Tibial nerve (tissue), 4 donors: ENCODE data around the gene SIGLEC9. TPM values are rescaled to one million over a fixed set of nuclear protein-coding genes. Genes with fewer than 3 reads are reported as not detected.

Experiments used
- DNase-seq, 2 donors: peaks; one replicate each; pipeline ENCODE4 v3.0.0-alpha.2; 2019; ENCODE audit warnings: low spot score in 2 of 2
- H3K27ac ChIP-seq, 4 donors: fragments of 200-600 bp; sonication (generic) in 3 of 4; one replicate each; pipeline ENCODE4 v1.5.1; 2017 to 2019; ENCODE audit warnings: mild to moderate bottlenecking in 1 of 4
- H3K27me3 ChIP-seq, 2 donors: fragments of 200-600 bp; sonication (generic) in 1 of 2; one replicate each; pipeline versions ENCODE4 v1.5.1 to v1.6.0; 2017 to 2019
- H3K36me3 ChIP-seq, 3 donors: fragments of 200-600 bp; sonication (generic); one replicate each; pipeline ENCODE4 v1.5.1; 2018 to 2019
- H3K4me1 ChIP-seq, 4 donors: fragments of 200-600 bp; sonication (generic) in 3 of 4; one replicate each; pipeline ENCODE4 v1.5.1; 2017 to 2019
- H3K4me3 ChIP-seq, 4 donors: fragments of 200-600 bp; sonication (generic) in 3 of 4; one replicate each; pipeline ENCODE4 v1.5.1; 2017 to 2019; ENCODE audit warnings: mild to moderate bottlenecking in 1 of 4, moderate library complexity in 1 of 4
- H3K9me3 ChIP-seq, 4 donors: fragments of 200-600 bp; sonication (generic) in 3 of 4; one replicate each; pipeline ENCODE4 v1.5.1; 2017 to 2019
- EP300 ChIP-seq, 2 donors: sonication (generic); formaldehyde crosslinking; IDR thresholded peaks; one replicate each; pipeline ENCODE4 v1.6.1; 2017; ENCODE audit warnings: antibody characterized with exemption in 2 of 2, mild to moderate bottlenecking in 1 of 2
- POLR2A ChIP-seq, 2 donors: fragments of 450-650 bp; IDR thresholded peaks; one replicate each; pipeline ENCODE4 v1.6.1; 2017; ENCODE audit warnings: antibody characterized with exemption in 2 of 2, mild to moderate bottlenecking in 2 of 2, moderate library complexity in 2 of 2
- WGBS, 2 donors: methylation state at CpG; one replicate each; pipeline ENCODE4 v1.1.5; 2018; 5-methylcytosine and 5-hydroxymethylcytosine counted together
- total RNA-seq, 4 donors: library from RNA; depleted of rRNA; stranded (reverse); fragments of >200 nt; gene quantifications; one replicate each; pipeline ENCODE4 v1.1.0, GENCODE V29; 2016
- TF ChIP-seq, protein P1 (sequence below), 5 experiments: fragments of 200-600 bp in 3 of 5; fragments of 450-650 bp in 2 of 5; sonication (generic) in 3 of 5; IDR thresholded peaks; one replicate each; pipeline ENCODE4 v1.5.1; 2016 to 2019; ENCODE audit warnings: antibody characterized with exemption in 5 of 5, mild to moderate bottlenecking in 3 of 5, moderate library complexity in 2 of 5

Gene SIGLEC9
- total RNA-seq = 10 to 100 TPM in 1 of 4 donors, 1 to 10 TPM in 3; 4.2 to 18.0 (median 5.0) TPM

DNA sequence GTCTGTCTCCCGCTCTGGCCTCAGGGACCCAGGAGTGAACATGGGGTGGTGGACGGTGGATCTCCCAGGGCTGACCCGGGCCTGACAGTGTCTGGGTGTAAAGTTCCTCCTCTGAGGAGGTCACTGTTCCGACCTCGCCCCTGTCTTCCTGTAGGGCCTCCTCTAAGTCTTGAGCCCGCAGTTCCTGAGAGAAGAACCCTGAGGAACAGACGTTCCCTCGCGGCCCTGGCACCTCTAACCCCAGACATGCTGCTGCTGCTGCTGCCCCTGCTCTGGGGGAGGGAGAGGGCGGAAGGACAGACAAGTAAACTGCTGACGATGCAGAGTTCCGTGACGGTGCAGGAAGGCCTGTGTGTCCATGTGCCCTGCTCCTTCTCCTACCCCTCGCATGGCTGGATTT, at the start of gene SIGLEC9:
Gene SIGLEC9, plus strand, starts transcription at position 178 of the 400 bp plus-strand sequence. Its CDS starts 69 bp downstream, at position 247.
- Histone ChIP-seq H3K27ac (peak within 1 kb of the TSS in 3 of 4 donors; percentile 40 to 70 (median 64)), H3K4me3 (peak within 1 kb of the TSS in 2 of 4 donors; percentile 4 to 39), H3K27me3 (no peaks in the 10 kb centered on the region), H3K9me3 (no peaks in the 10 kb centered on the region), H3K4me1 (no peaks in the 10 kb centered on the region), H3K36me3 (no peaks in the 10 kb centered on the region)
- TF ChIP-seq EP300 (IDR thresholded peaks at IDR 0.05) (no peak), POLR2A (IDR thresholded peaks at IDR 0.05) (no peak)
- TF ChIP-seq, protein P1, sequence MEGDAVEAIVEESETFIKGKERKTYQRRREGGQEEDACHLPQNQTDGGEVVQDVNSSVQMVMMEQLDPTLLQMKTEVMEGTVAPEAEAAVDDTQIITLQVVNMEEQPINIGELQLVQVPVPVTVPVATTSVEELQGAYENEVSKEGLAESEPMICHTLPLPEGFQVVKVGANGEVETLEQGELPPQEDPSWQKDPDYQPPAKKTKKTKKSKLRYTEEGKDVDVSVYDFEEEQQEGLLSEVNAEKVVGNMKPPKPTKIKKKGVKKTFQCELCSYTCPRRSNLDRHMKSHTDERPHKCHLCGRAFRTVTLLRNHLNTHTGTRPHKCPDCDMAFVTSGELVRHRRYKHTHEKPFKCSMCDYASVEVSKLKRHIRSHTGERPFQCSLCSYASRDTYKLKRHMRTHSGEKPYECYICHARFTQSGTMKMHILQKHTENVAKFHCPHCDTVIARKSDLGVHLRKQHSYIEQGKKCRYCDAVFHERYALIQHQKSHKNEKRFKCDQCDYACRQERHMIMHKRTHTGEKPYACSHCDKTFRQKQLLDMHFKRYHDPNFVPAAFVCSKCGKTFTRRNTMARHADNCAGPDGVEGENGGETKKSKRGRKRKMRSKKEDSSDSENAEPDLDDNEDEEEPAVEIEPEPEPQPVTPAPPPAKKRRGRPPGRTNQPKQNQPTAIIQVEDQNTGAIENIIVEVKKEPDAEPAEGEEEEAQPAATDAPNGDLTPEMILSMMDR (IDR thresholded peaks at IDR 0.05) = no peak
- peak in 1 of 2 donors; percentile 39 for DNase-seq
- 34 to 36% methylated on average over 9 to 14 of the region's 14 CpGs for WGBS, 2 donors

DNA sequence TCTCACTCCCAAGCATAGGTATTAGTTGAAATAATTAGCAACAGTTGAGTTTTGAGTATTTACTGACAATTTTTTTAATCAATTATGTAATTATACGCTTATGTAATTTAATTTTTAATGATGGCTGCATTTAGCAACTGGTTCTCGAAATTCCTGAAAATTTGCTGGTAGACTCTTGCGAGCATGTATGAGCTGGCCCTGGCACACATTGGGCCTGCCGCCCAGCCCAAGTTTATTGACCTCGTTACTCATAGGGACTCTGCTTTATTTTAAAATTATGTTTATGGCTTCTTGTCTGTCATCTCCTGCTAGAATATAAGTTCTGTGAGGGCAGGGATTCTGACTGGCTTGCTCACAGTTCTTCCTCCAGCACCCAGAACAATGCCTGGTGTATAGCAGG, 48.7 kb upstream of the SIGLEC9 start:
- 88 to 90% methylated on average over 5 of the region's 5 CpGs for WGBS, 2 donors
- Histone ChIP-seq H3K36me3 (no peaks in the 10 kb centered on the region), H3K4me3 (no peak overlapping the region), H3K4me1 (no peaks in the 10 kb centered on the region), H3K27ac (no peak overlapping the region), H3K9me3 (peaks cover 0 to 14% (median 0%) of the 10 kb centered on the region in 4 donors), H3K27me3 (peaks cover 0 to 3% of the 10 kb centered on the region in 2 donors)
- TF ChIP-seq POLR2A (IDR thresholded peaks at IDR 0.05) = no peak
- TF ChIP-seq, protein P1 (IDR thresholded peaks at IDR 0.05) = no peak
- no peak for TF ChIP-seq EP300 (IDR thresholded peaks at IDR 0.05)
- DNase-seq = no peak

DNA sequence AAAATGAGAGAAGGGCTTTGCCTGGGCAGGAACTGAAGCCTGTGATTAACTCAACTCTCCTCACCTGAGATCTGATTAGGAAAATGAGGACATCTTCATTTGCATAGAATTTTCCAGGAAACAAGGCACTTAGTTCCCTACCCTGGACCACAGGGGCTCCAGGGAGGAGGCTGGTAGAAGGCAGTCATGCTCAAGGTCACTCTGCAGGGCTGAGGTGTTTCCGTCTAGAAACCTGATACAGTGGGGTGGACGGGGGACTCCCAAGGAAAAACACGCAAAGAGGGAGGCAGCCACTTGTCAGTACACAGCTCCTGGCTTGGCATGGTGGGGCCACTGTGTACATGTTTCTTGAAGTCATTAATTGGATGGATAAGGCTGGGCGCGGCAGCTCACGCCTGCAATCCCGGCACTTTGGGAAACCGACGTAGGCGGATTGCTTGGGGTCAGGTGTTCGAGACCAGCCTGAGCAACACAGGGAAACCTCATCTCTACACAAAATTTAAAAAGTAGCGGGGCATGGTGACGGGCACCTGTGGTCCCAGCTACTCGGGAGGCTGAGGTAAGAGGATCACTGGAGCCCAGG, 48.0 kb upstream of the SIGLEC9 start:
- no peaks in the 10 kb centered on the region for H3K4me1 ChIP-seq
- no peak for DNase-seq
- no peak for TF ChIP-seq POLR2A (IDR thresholded peaks at IDR 0.05)
- TF ChIP-seq, protein P1 (IDR thresholded peaks at IDR 0.05) = no peak
- no peak for TF ChIP-seq EP300 (IDR thresholded peaks at IDR 0.05)
- H3K27me3 ChIP-seq = peaks cover 0 to 3% of the 10 kb centered on the region in 2 donors
- WGBS, 2 donors = 75% methylated on average over 14 of the region's 14 CpGs
- no peak overlapping the region for H3K27ac ChIP-seq
- H3K4me3 ChIP-seq = no peak overlapping the region
- no peaks in the 10 kb centered on the region for H3K36me3 ChIP-seq
- peaks cover 0 to 14% (median 0%) of the 10 kb centered on the region in 4 donors for H3K9me3 ChIP-seq

DNA sequence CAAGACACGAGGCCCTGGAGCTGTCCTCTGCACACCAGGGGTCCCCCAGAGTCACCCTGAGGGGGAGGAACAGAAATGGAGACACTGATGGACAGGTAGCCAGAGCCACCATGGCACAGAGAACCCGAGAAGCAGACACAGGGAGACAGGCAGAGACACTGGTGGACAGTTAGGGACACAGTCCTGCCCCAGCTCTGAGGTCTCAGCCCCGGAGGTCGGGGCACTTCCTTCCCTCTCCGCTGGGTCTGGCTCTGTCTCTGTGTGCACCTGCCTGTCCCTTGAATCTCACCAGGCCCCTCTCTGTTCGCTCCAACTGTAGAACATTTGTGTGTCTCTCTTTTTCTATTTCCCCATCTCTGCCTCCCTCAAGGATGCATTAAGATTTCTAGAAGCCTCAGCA, 46.6 kb upstream of the SIGLEC9 start:
- TF ChIP-seq, protein P1 (IDR thresholded peaks at IDR 0.05) = no peak
- TF ChIP-seq POLR2A (IDR thresholded peaks at IDR 0.05) (no peak), EP300 (IDR thresholded peaks at IDR 0.05) (no peak)
- DNase-seq = no peak
- WGBS, 2 donors = 66 to 72% methylated on average over 6 of the region's 6 CpGs
- H3K4me1 ChIP-seq = no peaks in the 10 kb centered on the region
- H3K9me3 ChIP-seq = peaks cover 0 to 12% (median 0%) of the 10 kb centered on the region in 4 donors
- no peak overlapping the region for H3K4me3 ChIP-seq
- no peaks in the 10 kb centered on the region for H3K36me3 ChIP-seq
- peaks cover 0 to 3% of the 10 kb centered on the region in 2 donors for H3K27me3 ChIP-seq
- no peak overlapping the region for H3K27ac ChIP-seq

DNA sequence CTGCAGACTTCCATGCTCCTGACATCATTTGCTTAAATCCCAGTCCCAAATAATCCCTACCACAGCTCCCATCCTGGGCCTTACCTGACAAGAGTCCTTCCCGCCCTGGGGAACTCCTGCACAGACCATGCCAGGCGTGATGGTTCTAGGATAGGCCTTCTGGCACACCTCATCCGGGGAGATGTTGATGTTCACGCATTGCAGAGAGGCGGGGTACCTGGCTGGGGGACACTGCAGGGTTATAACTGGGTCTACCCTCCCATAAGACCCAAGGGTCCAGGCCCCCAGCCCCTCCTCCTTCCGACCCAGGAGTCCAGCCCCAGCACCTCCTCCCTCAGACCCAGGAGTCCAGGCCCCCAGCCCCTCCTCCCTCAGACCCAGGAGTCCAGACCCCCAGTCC, 46.0 kb upstream of the SIGLEC9 start:
- Histone ChIP-seq H3K9me3 (peaks cover 0 to 6% (median 0%) of the 10 kb centered on the region in 4 donors), H3K27ac (no peak overlapping the region), H3K4me1 (no peaks in the 10 kb centered on the region), H3K36me3 (no peaks in the 10 kb centered on the region), H3K4me3 (no peak overlapping the region), H3K27me3 (peaks cover 0 to 3% of the 10 kb centered on the region in 2 donors)
- WGBS, 2 donors = 80 to 84% methylated on average over 6 of the region's 6 CpGs
- TF ChIP-seq EP300 (IDR thresholded peaks at IDR 0.05) = no peak
- TF ChIP-seq POLR2A (IDR thresholded peaks at IDR 0.05) = no peak
- TF ChIP-seq, protein P1 (IDR thresholded peaks at IDR 0.05) = no peak
- no peak for DNase-seq
